GM21576 (cell line): Measurements from ENCODE around the gene PDE4B.
"Not testable (repeated sequence)": the region's sequence is repeated elsewhere in the genome, so short reads cannot be mapped to it uniquely, and the experiment has no call there.

Experiments
- ATAC-seq: cut with Tn5 transposase; IDR thresholded peaks from one replicate; pipeline ENCODE4 v1.9.1; 2021; ENCODE audit warnings: mild to moderate bottlenecking, moderate library complexity; ENCODE audit not compliant: unreplicated experiment

Gene PDE4B

GRCh38 chr1:66401244-66401643 lies 608.5 kb downstream of the PDE4B start:
- ATAC-seq: no peak

GRCh38 chr1:66402194-66402593 lies 609.5 kb downstream of the PDE4B start:
- peak; percentile 84 for ATAC-seq

GRCh38 chr1:66403007-66403731 lies 610.5 kb downstream of the PDE4B start:
- ATAC-seq: no peak

GRCh38 chr1:66405061-66405460 lies 612.4 kb downstream of the PDE4B start:
- no peak for ATAC-seq

DNA sequence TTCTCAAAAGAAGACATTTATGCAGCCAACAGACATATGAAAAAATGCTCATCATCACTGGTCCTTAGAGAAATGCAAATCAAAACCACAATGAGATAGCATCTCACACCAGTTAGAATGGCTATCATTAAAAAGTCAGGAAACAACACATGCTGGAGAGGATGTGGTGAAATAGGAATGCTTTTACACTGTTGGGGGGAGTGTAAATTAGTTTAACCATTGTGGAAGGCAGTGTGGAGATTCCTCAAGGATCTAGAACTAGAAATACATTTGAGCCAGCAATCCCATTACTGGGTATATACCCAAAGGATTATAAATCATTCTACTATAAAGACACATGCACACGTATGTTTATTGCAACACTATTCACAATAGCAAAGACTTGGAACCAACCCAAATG lies 618.8 kb downstream of the PDE4B start:
- ATAC-seq: not testable (repeated sequence)

DNA sequence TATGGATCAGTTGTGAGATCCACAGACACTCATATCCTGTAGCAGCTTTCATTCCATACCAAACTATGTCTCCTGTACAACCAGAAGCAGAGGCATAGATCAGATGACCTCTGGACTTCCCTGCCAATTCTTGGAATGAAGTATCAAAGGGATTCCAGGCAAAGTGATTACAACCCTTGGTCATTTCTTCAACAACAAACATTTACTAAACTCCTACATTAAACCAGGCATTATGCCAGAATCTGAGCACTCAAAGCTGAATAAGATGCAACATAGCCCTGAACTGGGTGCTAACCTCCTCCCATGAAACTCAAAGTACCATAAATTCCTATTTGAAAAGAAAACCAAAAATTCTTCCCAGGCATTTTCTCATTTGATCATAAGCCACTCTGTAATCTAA lies 620.0 kb downstream of the PDE4B start:
- ATAC-seq: no peak

DNA sequence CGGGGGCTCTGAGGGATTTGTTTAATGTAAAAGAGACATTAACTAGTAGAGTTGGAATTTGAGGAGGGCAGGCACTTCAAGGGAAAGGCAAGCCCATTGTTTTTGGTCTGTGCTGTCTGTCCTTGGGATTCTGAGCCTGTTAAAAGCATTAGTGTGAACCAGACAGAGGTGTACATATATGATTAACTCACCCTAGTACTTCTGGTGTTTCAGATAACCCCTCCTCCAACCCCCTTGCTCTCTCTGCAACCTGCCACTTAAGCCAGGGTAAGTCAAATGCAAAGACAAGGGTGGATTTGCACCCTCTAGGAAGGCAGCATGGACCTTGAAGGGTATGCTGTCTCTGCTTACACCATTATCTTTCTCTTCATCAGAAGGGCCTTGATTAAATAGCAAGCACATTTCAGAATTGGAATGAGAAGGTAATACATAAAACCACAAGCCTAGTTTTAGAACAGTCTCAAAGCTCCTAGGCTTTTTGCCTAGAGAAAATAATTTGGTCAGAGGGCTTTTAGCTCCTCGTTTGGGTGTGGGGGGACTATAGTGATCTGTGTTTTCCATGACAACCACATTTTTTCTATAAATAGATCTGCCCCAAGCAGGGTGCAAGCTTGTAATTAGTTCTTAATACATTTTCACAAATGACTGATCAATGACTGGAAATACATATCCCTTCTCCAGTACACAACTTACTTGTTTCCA lies 620.6 kb downstream of the PDE4B start:
- no peak for ATAC-seq

DNA sequence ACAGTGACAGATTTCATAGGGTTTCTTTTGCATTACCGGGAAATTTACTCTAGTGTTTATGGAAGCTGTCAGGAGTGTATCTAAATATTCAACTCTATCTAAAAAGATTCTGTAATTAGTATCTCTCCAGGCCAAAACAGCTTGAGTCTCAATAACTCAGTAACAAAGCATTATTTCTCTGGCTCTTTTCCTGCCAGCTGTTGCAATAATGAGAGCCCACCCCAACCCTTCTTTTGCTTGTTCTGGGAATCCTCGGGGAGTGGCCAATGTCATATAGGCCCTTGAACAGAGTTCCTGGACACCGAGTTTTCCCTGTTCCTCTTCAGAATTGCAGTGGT lies 621.1 kb downstream of the PDE4B start:
- no peak for ATAC-seq

GRCh38 chr1:66415281-66415680 lies 622.6 kb downstream of the PDE4B start:
- no peak for ATAC-seq

GRCh38 chr1:66415866-66416265 lies 623.2 kb downstream of the PDE4B start:
- no peak for ATAC-seq

DNA sequence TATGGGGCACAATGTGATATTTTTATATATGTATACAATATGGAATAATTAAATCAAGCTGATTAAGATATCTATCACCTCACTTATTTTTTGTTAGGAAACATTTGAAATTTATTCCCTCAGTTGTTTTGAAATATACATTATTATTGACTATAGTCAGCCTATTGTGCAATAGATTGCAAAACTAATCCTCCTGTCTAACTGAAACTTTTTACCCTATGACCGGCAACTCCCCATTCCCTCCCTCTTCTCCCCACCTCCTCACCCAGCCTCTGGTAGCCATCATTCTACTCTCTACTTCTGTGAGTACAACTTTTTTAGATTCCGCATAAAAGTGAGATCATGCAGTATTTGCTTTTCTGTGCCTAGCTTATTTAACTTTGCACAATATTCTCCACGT lies 623.6 kb downstream of the PDE4B start:
- ATAC-seq: no peak

DNA sequence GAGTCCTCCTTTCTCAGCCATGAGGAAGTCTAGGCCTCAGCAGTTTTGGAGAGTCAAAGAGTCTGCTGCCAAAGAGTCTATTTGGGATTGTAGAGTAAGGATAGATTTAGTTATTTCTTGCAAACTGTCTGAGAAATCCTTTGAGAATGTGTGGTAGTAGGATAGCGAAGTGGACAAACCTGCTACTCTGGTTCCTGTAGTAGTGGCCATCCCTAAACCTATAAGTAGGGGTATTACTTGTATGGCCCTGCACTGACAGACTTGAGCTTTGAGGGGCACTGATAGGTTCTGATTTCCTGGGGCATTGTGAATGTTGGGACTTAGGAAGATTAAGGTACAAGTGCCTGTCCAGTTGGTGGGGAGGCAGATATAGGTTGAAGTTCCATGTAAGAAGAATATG lies 625.3 kb downstream of the PDE4B start:
- ATAC-seq: no peak

GRCh38 chr1:66420171-66420570 lies 627.5 kb downstream of the PDE4B start:
- not testable (repeated sequence) for ATAC-seq

- not testable (repeated sequence) for ATAC-seq
Measured at GRCh38 chr1:66420906-66421305, 628.2 kb downstream of the PDE4B start.

DNA sequence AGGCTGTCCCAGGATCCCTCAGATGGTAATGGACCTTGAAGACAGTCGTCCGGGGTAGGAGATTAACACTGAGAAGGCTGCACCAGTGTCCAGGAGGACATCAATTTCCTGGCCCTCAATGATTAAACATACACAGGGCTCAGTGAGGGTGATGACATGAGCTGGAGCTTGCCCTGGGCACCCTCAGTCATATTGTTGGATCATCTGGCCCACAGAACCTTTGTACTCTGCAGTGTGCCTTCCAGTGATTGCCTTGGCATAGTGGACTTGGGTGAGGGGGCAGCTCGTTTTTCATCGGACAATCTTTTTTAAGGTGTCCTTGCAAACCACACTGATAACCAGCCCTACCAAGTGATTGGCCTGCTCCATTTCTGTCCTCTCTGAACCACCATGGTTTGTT lies 630.1 kb downstream of the PDE4B start:
- no peak for ATAC-seq
